ENCODE data around the gene ANKS1B. TPM values are rescaled to one million over a fixed set of nuclear protein-coding genes. Genes with fewer than 3 reads are reported as not detected.

The ANKS1B gene
- total and polyA plus RNA-seq, 10 of the 15 experiments (the other 5 are each of a cell fraction or from before 2014, with no cell fraction given): 0.16 to 1.3 (median 0.82) TPM; not detected in 7

- no peak for TF ChIP-seq RUNX3 (IDR thresholded peaks at IDR 0.05; ENCODE audit: low read length)
- TF ChIP-seq STAT1 (conservative IDR thresholded peaks at IDR 0.05): no peak
- no peak for TF ChIP-seq MXI1 (IDR thresholded peaks at IDR 0.05; ENCODE audit: low read depth, low read length)
- no peak for TF ChIP-seq PAX5 (IDR thresholded peaks at IDR 0.05; ENCODE audit: borderline replicate concordance, low read depth, low read length)
- TF ChIP-seq RELA (IDR thresholded peaks at IDR 0.05; ENCODE audit: borderline replicate concordance, partially characterized antibody): no peak
- no peak for TF ChIP-seq CBFB (IDR thresholded peaks at IDR 0.05; ENCODE audit: low read depth)
- TF ChIP-seq IKZF2 (IDR thresholded peaks at IDR 0.05): no peak
Measured at GRCh38 chr12:98895086-98895651, 1089.6 kb downstream of the ANKS1B start (continued).

- DNase-seq (ENCODE audit: low read depth, low spot score) (no peak), FAIRE-seq (no peak), ATAC-seq (no peak)
- H3K4me1 ChIP-seq (ENCODE audit: control insufficient read depth, insufficient read depth, low read length): no peaks in the 10 kb centered on the region
- no peaks in the 10 kb centered on the region for H3K36me3 ChIP-seq (ENCODE audit: control insufficient read depth in 2 of 2, insufficient read depth in 2 of 2, low read length in 1 of 2)
- no peaks in the 10 kb centered on the region for H3K79me2 ChIP-seq (ENCODE audit: control insufficient read depth, insufficient read depth, low read length)
- ChIA-PET SMC1A (ENCODE audit: uncharacterized antibody, unreplicated experiment) (no interaction called here), CTCF (no interaction called here), POLR2A (no interaction called here), RAD21 (ENCODE audit: unreplicated experiment) (no interaction called here)
- 24% methylated on average over 41 of the region's 96 CpGs for WGBS (ENCODE audit: insufficient coverage, insufficient replicate concordance, low lambda C conversion rate, missing lambda C conversion rate)
- H3K9ac ChIP-seq (ENCODE audit: control insufficient read depth, insufficient read depth, low read length): no peak overlapping the region
- no peaks in the 10 kb centered on the region for H4K20me1 ChIP-seq (ENCODE audit: control insufficient read depth, insufficient read depth)
- no peak overlapping the region for H3K4me2 ChIP-seq (ENCODE audit: control insufficient read depth, insufficient read depth)
- H3K27ac ChIP-seq (ENCODE audit: control insufficient read depth, insufficient read depth): no peak overlapping the region
- no peak overlapping the region for H3K4me3 ChIP-seq
- H2AFZ ChIP-seq (ENCODE audit: control insufficient read depth, low read depth, low read length): no peak overlapping the region
- H3K9me3 ChIP-seq (replicated peaks; ENCODE audit: control insufficient read depth, insufficient read depth, low read length): no peaks in the 10 kb centered on the region
- intact Hi-C loops (cut with micrococcal nuclease; ENCODE audit: unreplicated experiment): no loop called here
- in situ Hi-C loops (cut with MboI): no loop called here
- H3K27me3 ChIP-seq (replicated peaks in 1 of 2; ENCODE audit: control insufficient read depth in 2 of 2, insufficient read depth in 2 of 2, low read length in 1 of 2): peaks cover 2 to 14% of the 10 kb centered on the region in 2 experiments; a peak in 3 of 4 replicates
- no TSS peak for BruUV-seq (replicated peaks)
- TF ChIP-seq CREB1 (IDR thresholded peaks at IDR 0.05; ENCODE audit: low read depth) (no peak), RELB (IDR thresholded peaks at IDR 0.05; ENCODE audit: low read depth) (no peak), KLF5 (IDR thresholded peaks at IDR 0.05; ENCODE audit: partially characterized antibody) (no peak), NKRF (conservative IDR thresholded peaks at IDR 0.05) (no peak), RAD21 (IDR thresholded peaks at IDR 0.05; ENCODE audit: insufficient read depth, low read depth, low read length) (no peak), SUPT20H (IDR thresholded peaks at IDR 0.05; ENCODE audit: borderline replicate concordance, control insufficient read depth, low read depth, low read length) (no peak), IKZF1 (conservative IDR thresholded peaks at IDR 0.05) (no peak), STAT3 (IDR thresholded peaks at IDR 0.05; ENCODE audit: low read depth, low read length) (no peak), STAT1 (conservative IDR thresholded peaks at IDR 0.05) (no peak), HCFC1 (IDR thresholded peaks at IDR 0.05; ENCODE audit: low read length) (no peak), EGR1 (IDR thresholded peaks at IDR 0.05; ENCODE audit: borderline replicate concordance in 1 of 2, low read depth in 2 of 2, low read length in 2 of 2) (no peak), CHD2 (IDR thresholded peaks at IDR 0.05; ENCODE audit: borderline replicate concordance, low read depth, low read length) (no peak), CBFB (IDR thresholded peaks at IDR 0.05; ENCODE audit: low read depth) (no peak)
Measured at GRCh38 chr12:98894412-98895085, 1090.2 kb downstream of the ANKS1B start.
